K562 (cell line): ENCODE data around the gene KCTD11. TPM values are rescaled to one million over a fixed set of nuclear protein-coding genes. Genes with fewer than 3 reads are reported as not detected.

Experiments
- ATAC-seq: fragments of 200-7000 bp; cut with Tn5 transposase; 3 replicates; pipeline ENCODE4 v1.9.1; 2020; ENCODE audit warnings: moderate library complexity
- BruUV-seq: library from RNA; stranded (reverse); fragments of 400-500 nt; replicated peaks from 2 replicates; lab custom pipeline; 2021; lab: Mats Ljungman, UMichigan
- CTCF ChIA-PET: fragments of 300-600 bp; formaldehyde crosslinking; extraction: SDS; loops from one replicate; lab custom pipeline; 2021; ENCODE audit warnings: low intra/inter-chr PET ratio; lab: Yijun Ruan, JAX
- POLR2A ChIA-PET: fragments of 300-600, 350-650 bp; sonication (Branson Sonifier 250); formaldehyde crosslinking; extraction: SDS; loops from one replicate; lab custom pipeline; 2021; ENCODE audit warnings: antibody characterized with exemption, inconsistent platforms; lab: Yijun Ruan, JAX
- DNase-seq, 4 experiments: peaks; one replicate each; pipeline versions ENCODE4 v3.0.0 to v3.0.0-alpha.2; 2011 to 2018; ENCODE audit warnings: low spot score in 3 of 4, mixed read lengths in 3 of 4; ENCODE audit errors: extremely low read depth in 1 of 4
- FAIRE-seq: peaks from 2 replicates; lab custom pipeline; 2011; peaks lifted over from hg19 to GRCh38; lab: Jason Lieb, UNC
- H2AFZ ChIP-seq: 2 replicates; pipeline ENCODE4 v1.6.0; 2011; ENCODE audit warnings: low read depth, low read length, control low read depth, inconsistent platforms
- H3K27ac ChIP-seq: fragments of 200-600 bp; 3 replicates; pipeline ENCODE4 v1.8.0; 2011; ENCODE audit warnings: low read depth, mild to moderate bottlenecking, control low read depth, inconsistent platforms, low read length, moderate library complexity, mixed read lengths; ENCODE audit errors: extremely low read depth
- H3K27me3 ChIP-seq, 2 experiments: fragments of 300-600 bp in 1 of 2; 2 replicates in 1 of 2; 3 replicates in 1 of 2; pipeline versions ENCODE4 v1.6.0 to v1.8.0; 2011; ENCODE audit warnings: inconsistent platforms in 2 of 2, low read length in 2 of 2, mild to moderate bottlenecking in 1 of 2, mixed read lengths in 1 of 2, moderate library complexity in 1 of 2; ENCODE audit not compliant: control insufficient read depth in 2 of 2, insufficient read depth in 2 of 2
- H3K36me3 ChIP-seq: fragments of 300-600 bp; 3 replicates; pipeline ENCODE4 v1.8.0; 2011; ENCODE audit warnings: mild to moderate bottlenecking, low read length, inconsistent platforms; ENCODE audit not compliant: control insufficient read depth, insufficient read depth
- H3K4me1 ChIP-seq, 2 experiments: fragments of 200-600 bp in 1 of 2; replicated peaks in 1 of 2; 2 replicates in 1 of 2; 3 replicates in 1 of 2; pipeline versions ENCODE4 v1.5.1 to v1.8.0; 2011; ENCODE audit warnings: inconsistent platforms in 2 of 2, low read length in 2 of 2, mild to moderate bottlenecking in 1 of 2, mixed read lengths in 1 of 2, moderate library complexity in 1 of 2; ENCODE audit not compliant: control insufficient read depth in 2 of 2, insufficient read depth in 2 of 2
- H3K4me2 ChIP-seq: 2 replicates; pipeline ENCODE4 v1.6.1; 2011; ENCODE audit warnings: low read length, control low read depth, inconsistent platforms, mixed read lengths; ENCODE audit not compliant: insufficient read depth
- H3K4me3 ChIP-seq: fragments of 200-600 bp; sonication (generic), shearing (Covaris generic); 2 replicates; pipeline ENCODE4 v1.5.1; 2016; ENCODE audit warnings: control low read depth, inconsistent platforms
- H3K79me2 ChIP-seq: fragments of 200-600 bp; 3 replicates; pipeline ENCODE4 v1.8.0; 2011; ENCODE audit warnings: low read length, inconsistent platforms; ENCODE audit not compliant: control insufficient read depth, insufficient read depth
- H3K9ac ChIP-seq, 2 experiments: 2 replicates each; pipeline versions ENCODE4 v1.6.0 to v1.6.1; 2011; ENCODE audit warnings: low read depth in 2 of 2, low read length in 2 of 2, control low read depth in 1 of 2, inconsistent platforms in 1 of 2, mild to moderate bottlenecking in 1 of 2, mixed read lengths in 1 of 2; ENCODE audit not compliant: insufficient read depth in 1 of 2
- H3K9me1 ChIP-seq: one replicate; pipeline ENCODE4 v1.6.0; 2011; ENCODE audit warnings: inconsistent platforms, mild to moderate bottlenecking, low read length, moderate library complexity; ENCODE audit not compliant: control insufficient read depth, insufficient read depth
- H3K9me3 ChIP-seq: replicated peaks from 2 replicates; pipeline ENCODE4 v1.5.1; 2011; ENCODE audit warnings: low read depth, low read length, inconsistent platforms; ENCODE audit not compliant: control insufficient read depth, insufficient read depth
- H4K20me1 ChIP-seq: replicated peaks from 2 replicates; pipeline ENCODE4 v1.6.1; 2011; ENCODE audit warnings: low read length, inconsistent platforms, mixed read lengths; ENCODE audit not compliant: control insufficient read depth, insufficient read depth
- ARID3B ChIP-seq: fragments of 250-450 bp; sonication (Bioruptor Pico); IDR thresholded peaks from 2 replicates; pipeline ENCODE4 v1.4.0; 2020; ENCODE audit warnings: borderline replicate concordance
- CHD4 ChIP-seq: fragments of 200-600 bp; sonication (generic); IDR thresholded peaks from 3 replicates; pipeline ENCODE4 v1.6.1; 2012; ENCODE audit warnings: low read depth, mild to moderate bottlenecking, mixed read lengths, low read length, inconsistent platforms; ENCODE audit not compliant: insufficient read depth, insufficient replicate concordance, poor library complexity, severe bottlenecking
- CREB3 ChIP-seq: fragments of 450-650 bp; conservative IDR thresholded peaks from 2 replicates; pipeline ENCODE4 v1.6.1; 2016; ENCODE audit warnings: missing genetic modification characterization, low read depth, mild to moderate bottlenecking, missing compliant biosample characterization, moderate library complexity
- E2F6 ChIP-seq, 2 experiments: IDR thresholded peaks; 2 replicates each; pipeline ENCODE4 v1.6.1; 2011; ENCODE audit warnings: borderline replicate concordance in 1 of 2, control low read depth in 1 of 2, low read depth in 1 of 2, low read length in 1 of 2, mild to moderate bottlenecking in 1 of 2, mixed read lengths in 1 of 2, moderate library complexity in 1 of 2; ENCODE audit not compliant: insufficient read depth in 1 of 2, insufficient read length in 1 of 2, poor library complexity in 1 of 2, severe bottlenecking in 1 of 2; ENCODE audit errors: extremely low read depth in 1 of 2
- HLTF ChIP-seq: fragments of 450-650 bp; IDR thresholded peaks from 2 replicates; pipeline ENCODE4 v1.6.1; 2016
- MNT ChIP-seq, 2 experiments: fragments of 450-650 bp; conservative IDR thresholded peaks; 2 replicates each; pipeline ENCODE4 v1.6.1; 2017; ENCODE audit warnings: mild to moderate bottlenecking in 2 of 2, moderate library complexity in 2 of 2
- PHB2 ChIP-seq: fragments of 450-650 bp; IDR thresholded peaks from 2 replicates; pipeline ENCODE4 v1.6.1; 2017; ENCODE audit warnings: low read depth
- TAF1 ChIP-seq: IDR thresholded peaks from 2 replicates; pipeline ENCODE4 v1.6.1; 2011; ENCODE audit warnings: mild to moderate bottlenecking, low read length, moderate library complexity; ENCODE audit not compliant: insufficient read depth, control insufficient read depth, severe bottlenecking; ENCODE audit errors: extremely low read depth
- TCF15 ChIP-seq: fragments of 250-450 bp; sonication (Bioruptor Pico); IDR thresholded peaks from 2 replicates; pipeline ENCODE4 v1.8.0; 2022; ENCODE audit warnings: moderate library complexity, mild to moderate bottlenecking, inconsistent platforms
- USF1 ChIP-seq: sonication (generic); formaldehyde crosslinking; IDR thresholded peaks from 2 replicates; pipeline ENCODE4 v1.9.0; 2022; ENCODE audit warnings: mild to moderate bottlenecking, missing genetic modification reagents
- WHSC1 ChIP-seq: IDR thresholded peaks from one replicate; pipeline ENCODE4 v1.6.1; 2012; ENCODE audit warnings: low read length, control low read depth, inconsistent platforms
- ZNF41 ChIP-seq: fragments of 250-450 bp; sonication (Bioruptor Pico); conservative IDR thresholded peaks from 2 replicates; pipeline ENCODE4 v1.4.0; 2020; ENCODE audit warnings: mild to moderate bottlenecking
- ZNF75A ChIP-seq: fragments of 450-650 bp; formaldehyde crosslinking; IDR thresholded peaks from 2 replicates; pipeline ENCODE4 v1.4.0; 2020; ENCODE audit warnings: mild to moderate bottlenecking
- WGBS: fragments of 100-300 bp; shearing (Covaris generic); methylation state at CpG from one replicate; pipeline ENCODE4 v1.1.6; 2016; ENCODE audit warnings: low coverage, mixed read lengths; ENCODE audit not compliant: insufficient coverage; ENCODE audit errors: missing lambda C conversion rate; 5-methylcytosine and 5-hydroxymethylcytosine counted together
- in situ Hi-C: fragments of 300-500 bp; cut with MboI; formaldehyde crosslinking; loops from 4 replicates; pipeline ENCODE4 v1.15.0; 2018; ENCODE audit warnings: inconsistent platforms, mixed read lengths
- intact Hi-C: fragments of 100-400 bp; cut with micrococcal nuclease; formaldehyde crosslinking; loops from 2 replicates; pipeline ENCODE4 v1.14.2; 2022
- polyA plus RNA-seq, 8 experiments: library from polyadenylated mRNA; depleted of rRNA in 4 of 8; stranded (reverse) in 5 of 8; unstranded in 3 of 8; fragments of >200 nt; fragmentation: Nextera tagmentation in 2 of 8; fragmentation: Illumina TruSeq in 1 of 8; extraction: Ambion mirVana in 2 of 8; extraction: Trizol in 1 of 8; gene quantifications; 2 replicates each; pipeline versions ENCODE4 v1.2.1 to v1.2.3, GENCODE V29; 2011 to 2014; ENCODE audit warnings: inconsistent platforms in 1 of 8, missing spikeins in 1 of 8
- total RNA-seq, 7 experiments: library from RNA; depleted of rRNA in 6 of 7; stranded (reverse); fragments of >200 nt in 6 of 7; fragmentation: Illumina TruSeq in 2 of 7; extraction: Trizol in 2 of 7; gene quantifications; 2 replicates each; pipeline versions ENCODE4 v1.2.1 to v1.2.3, GENCODE V29; 2011 to 2021; ENCODE audit warnings: low replicate concordance in 1 of 7

KCTD11 gene
- total and polyA plus RNA-seq, 9 of the 15 experiments (the other 6 are each of a cell fraction or from before 2014, with no cell fraction given) = 0.01 to 3.2 (median 2.5) TPM; not detected in 1

- Histone ChIP-seq H3K9me1 (no peaks in the 10 kb centered on the region), H3K36me3 (no peaks in the 10 kb centered on the region), H3K79me2 (no peaks in the 10 kb centered on the region), H3K27me3 (peaks cover 3 to 4% of the 10 kb centered on the region in 2 experiments; a peak in 1 of 5 replicates), H2AFZ (no peak overlapping the region), H3K9me3 (no peaks in the 10 kb centered on the region), H3K4me1 (no peaks in the 10 kb centered on the region; a peak in 1 of 5 replicates), H3K9ac (no peak overlapping the region; a peak in 1 of 4 replicates), H3K4me2 (no peak overlapping the region), H3K4me3 (no peak overlapping the region), H4K20me1 (no peaks in the 10 kb centered on the region), H3K27ac (no peak overlapping the region)
- DNase-seq = no peak
- ChIA-PET CTCF (no interaction called here), POLR2A (no interaction called here)
- TF ChIP-seq ZNF75A (CRISPR knock-in tag) (no peak), USF1 (CRISPR knock-in tag) (no peak), MNT (conservative IDR thresholded peaks at IDR 0.05) (no peak), TAF1 (no peak), CREB3 (tag) (no peak), ARID3B (no peak), WHSC1 (no peak), CHD4 (no peak), E2F6 (IDR thresholded peaks at IDR 0.05; ENCODE audit: borderline replicate concordance in 1 of 2, extremely low read depth in 1 of 2, insufficient read depth in 1 of 2, insufficient read length in 1 of 2, low read depth in 1 of 2, low read length in 1 of 2, poor library complexity in 1 of 2, severe bottlenecking in 1 of 2) (no peak), PHB2 (no peak), HLTF (no peak), ZNF41 (CRISPR knock-in tag) (no peak), TCF15 (CRISPR knock-in tag) (no peak)
- no TSS peak for BruUV-seq
- FAIRE-seq = no peak
- in situ Hi-C loops (no loop called here), intact Hi-C loops (no loop called here)
- no peak for ATAC-seq
- WGBS = 61% methylated on average over 8 of the region's 8 CpGs
These were observed 15.1 kb downstream of the KCTD11 start for GRCh38 chr17:7367083-7367482.
